ENCODE results near the gene COL20A1. TPM values are rescaled to one million over a fixed set of nuclear protein-coding genes. Genes with fewer than 3 reads are reported as not detected.

COL20A1 gene
- total RNA-seq, 1 experiment from 2014 or later: 0.23 TPM

GRCh38 chr20:63267691-63268090 lies 25.3 kb upstream of the COL20A1 start:
- Histone ChIP-seq H3K4me3 (ENCODE audit: low read depth in 2 of 2, low read length in 2 of 2) (no peak overlapping the region), H3K27ac (ENCODE audit: low read length) (no peak overlapping the region), H3K27me3 (ENCODE audit: control insufficient read depth, insufficient read depth, low read length) (no peaks in the 10 kb centered on the region), H3K9me3 (ENCODE audit: control insufficient read depth, insufficient read depth, low read depth, low read length) (no peaks in the 10 kb centered on the region), H3K4me1 (ENCODE audit: control insufficient read depth, insufficient read depth, low read length) (peaks cover 3% of the 10 kb centered on the region; the same call in 1 of the 2 replicates), H3K36me3 (ENCODE audit: control insufficient read depth, insufficient read depth, low read length) (no peaks in the 10 kb centered on the region)
- no peak for TF ChIP-seq TCF7L2 (IDR thresholded peaks at IDR 0.05; ENCODE audit: low read depth, low read length)
- no peak for TF ChIP-seq POLR2AphosphoS5 (IDR thresholded peaks at IDR 0.05; ENCODE audit: low read depth, low read length)
- TF ChIP-seq SIN3A (IDR thresholded peaks at IDR 0.05; ENCODE audit: borderline replicate concordance, insufficient read depth, low read depth, low read length): no peak
- TF ChIP-seq REST (IDR thresholded peaks at IDR 0.05; ENCODE audit: insufficient read depth in 1 of 2, low read depth in 2 of 2, low read length in 1 of 2): no peak
- no peak for TF ChIP-seq CTCF (IDR thresholded peaks at IDR 0.05)
- DNase-seq (ENCODE audit: low read depth, low spot score) (no peak), ATAC-seq (no peak)
- BruUV-seq (replicated peaks): no TSS peak
- ChIA-PET CTCF (no interaction called here), POLR2A (no interaction called here)
- in situ Hi-C loops (cut with HindIII; ENCODE audit: low pct_unique_long_range_greater_than_20kb, low sequenced_read_pairs) (no loop called here), intact Hi-C loops (cut with micrococcal nuclease; ENCODE audit: unreplicated experiment) (no loop called here)

- DNase-seq (ENCODE audit: low read depth, low spot score) (no peak), ATAC-seq (no peak)
- CTCF ChIA-PET: no interaction called here
- Histone ChIP-seq H3K27ac (ENCODE audit: low read length) (no peak overlapping the region), H3K9me3 (ENCODE audit: control insufficient read depth, insufficient read depth, low read depth, low read length) (no peaks in the 10 kb centered on the region), H3K27me3 (ENCODE audit: control insufficient read depth, insufficient read depth, low read length) (no peaks in the 10 kb centered on the region), H3K4me3 (ENCODE audit: low read depth in 2 of 2, low read length in 2 of 2) (no peak overlapping the region), H3K4me1 (ENCODE audit: control insufficient read depth, insufficient read depth, low read length) (peaks cover 3% of the 10 kb centered on the region; the same call in 1 of the 2 replicates), H3K36me3 (ENCODE audit: control insufficient read depth, insufficient read depth, low read length) (no peaks in the 10 kb centered on the region; the same call in 1 of the 2 replicates)
- POLR2A ChIA-PET: no interaction called here
- in situ Hi-C loops (cut with HindIII; ENCODE audit: low pct_unique_long_range_greater_than_20kb, low sequenced_read_pairs): no loop called here
- intact Hi-C loops (cut with micrococcal nuclease; ENCODE audit: unreplicated experiment): no loop called here
- BruUV-seq (replicated peaks): no TSS peak
- TF ChIP-seq REST (IDR thresholded peaks at IDR 0.05; ENCODE audit: insufficient read depth in 1 of 2, low read depth in 2 of 2, low read length in 1 of 2) (no peak), TCF7L2 (IDR thresholded peaks at IDR 0.05; ENCODE audit: low read depth, low read length) (no peak), SIN3A (IDR thresholded peaks at IDR 0.05; ENCODE audit: borderline replicate concordance, insufficient read depth, low read depth, low read length) (no peak), POLR2AphosphoS5 (IDR thresholded peaks at IDR 0.05; ENCODE audit: low read depth, low read length) (no peak), CTCF (IDR thresholded peaks at IDR 0.05) (no peak)
These were observed 24.7 kb upstream of the COL20A1 start for GRCh38 chr20:63268256-63268655.
